ENCODE data around the gene TANGO6. TPM values are rescaled to one million over a fixed set of nuclear protein-coding genes. Genes with fewer than 3 reads are reported as not detected.
"Not testable (repeated sequence)": the region's sequence is repeated elsewhere in the genome, so short reads cannot be mapped to it uniquely, and the experiment has no call there.

TANGO6 gene
- total RNA-seq, 1 donor from 2014 or later = 3.7 TPM

- TF ChIP-seq CTCF (IDR thresholded peaks at IDR 0.05) = no peak
- Histone ChIP-seq H3K4me3 (no peak overlapping the region), H3K27ac (no peak overlapping the region), H3K36me3 (no peaks in the 10 kb centered on the region), H3K9me3 (no peaks in the 10 kb centered on the region), H3K4me1 (no peaks in the 10 kb centered on the region), H3K27me3 (no peaks in the 10 kb centered on the region)
- intact Hi-C loops (cut with DNase I) = no loop called here
- no peak for DNase-seq (ENCODE audit: low spot score in 2 of 2)
These were observed 10.1 kb upstream of the TANGO6 start for GRCh38 chr16:68833251-68833650.

- Histone ChIP-seq H3K9me3 (no peaks in the 10 kb centered on the region), H3K36me3 (no peaks in the 10 kb centered on the region), H3K27ac (no peak overlapping the region), H3K4me3 (no peak overlapping the region), H3K4me1 (no peaks in the 10 kb centered on the region), H3K27me3 (no peaks in the 10 kb centered on the region)
- no peak for TF ChIP-seq CTCF (IDR thresholded peaks at IDR 0.05)
- intact Hi-C loops (cut with DNase I) = no loop called here
- no peak for DNase-seq (ENCODE audit: low spot score in 2 of 2)
These were observed 8.8 kb upstream of the TANGO6 start for GRCh38 chr16:68834550-68834949.

GRCh38 chr16:68835970-68836369 lies 7.4 kb upstream of the TANGO6 start:
- no peak for TF ChIP-seq CTCF (IDR thresholded peaks at IDR 0.05)
- no peaks in the 10 kb centered on the region for H3K27me3 ChIP-seq
- H3K4me3 ChIP-seq = no peak overlapping the region
- no peak overlapping the region for H3K27ac ChIP-seq
- intact Hi-C loops (cut with DNase I) = no loop called here
- H3K9me3 ChIP-seq = no peaks in the 10 kb centered on the region
- H3K36me3 ChIP-seq = no peaks in the 10 kb centered on the region
- no peaks in the 10 kb centered on the region for H3K4me1 ChIP-seq
- no peak for DNase-seq (ENCODE audit: low spot score in 2 of 2)

GRCh38 chr16:68839831-68840230 lies 3.5 kb upstream of the TANGO6 start:
- DNase-seq (ENCODE audit: low spot score in 2 of 2) = no peak
- no peaks in the 10 kb centered on the region for H3K4me1 ChIP-seq
- no peaks in the 10 kb centered on the region for H3K36me3 ChIP-seq
- intact Hi-C loops (cut with DNase I) = no loop called here
- TF ChIP-seq CTCF (IDR thresholded peaks at IDR 0.05) = no peak
- H3K4me3 ChIP-seq = no peak overlapping the region
- no peak overlapping the region for H3K27ac ChIP-seq
- H3K9me3 ChIP-seq = no peaks in the 10 kb centered on the region
- no peaks in the 10 kb centered on the region for H3K27me3 ChIP-seq

GRCh38 chr16:68842964-68843481 lies 308 bp upstream of the TANGO6 start:
- peak overlapping the region; percentile 85 to 97 for H3K4me3 ChIP-seq
- H3K27ac ChIP-seq = peak overlapping the region; percentile 87 to 94
- intact Hi-C loops (cut with DNase I) = loop anchor here (2.0 kb wide), 1 partner anchor 312 kb away; no protein-coding TSS in a partner anchor
- not testable (repeated sequence) for H3K36me3 ChIP-seq; H3K4me1 ChIP-seq; H3K27me3 ChIP-seq; H3K9me3 ChIP-seq; DNase-seq (ENCODE audit: low spot score in 2 of 2)

- Histone ChIP-seq H3K27ac (peak overlapping the region; percentile 87 to 94), H3K4me3 (peak overlapping the region; percentile 85 to 97), H3K27me3 (no peaks in the 10 kb centered on the region), H3K36me3 (no peaks in the 10 kb centered on the region), H3K4me1 (no peaks in the 10 kb centered on the region), H3K9me3 (no peaks in the 10 kb centered on the region)
- intact Hi-C loops (cut with DNase I) = no loop called here
- TF ChIP-seq CTCF (IDR thresholded peaks at IDR 0.05) = no peak
- no peak for DNase-seq (ENCODE audit: low spot score in 2 of 2)
These were observed 857 bp downstream of the TANGO6 start for GRCh38 chr16:68844211-68844564.

Measured in ascending aorta (tissue), 2 donors.